HCT116 (cell line): Measurements from ENCODE around the gene ZNF148. TPM values are rescaled to one million over a fixed set of nuclear protein-coding genes. Genes with fewer than 3 reads are reported as not detected.

ENCODE experiments used
- ATAC-seq: fragments of 200-7000 bp; cut with Tn5 transposase; 2 replicates; pipeline ENCODE4 v1.9.1; 2020; ENCODE audit warnings: mild to moderate bottlenecking, moderate library complexity
- BruUV-seq: library from RNA; stranded (reverse); fragments of 400-500 nt; replicated peaks from 2 replicates; lab custom pipeline; 2021; lab: Mats Ljungman, UMichigan
- CTCF ChIA-PET: fragments of 300-600 bp; sonication (Branson Sonifier 250); formaldehyde crosslinking; loops from one replicate; lab custom pipeline; 2021; ENCODE audit warnings: antibody characterized with exemption; lab: Charles Lee
- POLR2A ChIA-PET: fragments of 300-600, 350-600 bp; sonication (Branson Sonifier 250); formaldehyde crosslinking; loops from one replicate; lab custom pipeline; 2021; ENCODE audit warnings: antibody characterized with exemption; lab: Charles Lee
- RAD21 ChIA-PET, 2 experiments: fragments of 300-600 bp; sonication (Branson Sonifier 250); formaldehyde crosslinking; loops; one replicate each; lab custom pipeline; 2023; ENCODE audit warnings: low total read pairs in 2 of 2; ENCODE audit not compliant: uncharacterized antibody in 2 of 2, unreplicated experiment in 2 of 2, low non-redundant PET in 1 of 2; lab: Charles Lee
- DNase-seq: peaks from one replicate; pipeline ENCODE4 v3.0.0-alpha.2; 2010; ENCODE audit warnings: low read depth, low spot score
- H2AFZ ChIP-seq: fragments of 200-600 bp; shearing (Covaris generic), sonication (generic); 2 replicates; pipeline ENCODE4 v1.6.1; 2017; ENCODE audit warnings: low read depth, mixed run types, mixed read lengths, antibody characterized with exemption, low read length; ENCODE audit not compliant: poor library complexity, severe bottlenecking
- H3K27ac ChIP-seq: 2 replicates; pipeline ENCODE4 v1.5.1; 2012; ENCODE audit warnings: low read depth, low read length
- H3K27me3 ChIP-seq: fragments of 200-600 bp; sonication (generic); 2 replicates; pipeline ENCODE4 v1.6.1; 2016; ENCODE audit warnings: mixed run types, low read length, mixed read lengths; ENCODE audit not compliant: insufficient read depth
- H3K36me3 ChIP-seq, 2 experiments: fragments of 200-500 bp in 1 of 2; fragments of 200-600 bp in 1 of 2; sonication (Bioruptor generic) in 1 of 2; sonication (generic) in 1 of 2; 2 replicates each; pipeline versions ENCODE4 v1.5.1 to v1.6.1; 2014 to 2016; ENCODE audit warnings: low read length in 2 of 2, inconsistent platforms in 1 of 2, mixed read lengths in 1 of 2, mixed run types in 1 of 2; ENCODE audit not compliant: insufficient read depth in 2 of 2, control insufficient read depth in 1 of 2
- H3K4me1 ChIP-seq, 2 experiments: fragments of 200-600 bp in 1 of 2; sonication (generic) in 1 of 2; 2 replicates each; pipeline versions ENCODE4 v1.5.1 to v1.6.1; 2012 to 2017; ENCODE audit warnings: low read length in 2 of 2, inconsistent platforms in 1 of 2, mild to moderate bottlenecking in 1 of 2, mixed read lengths in 1 of 2, mixed run types in 1 of 2, moderate library complexity in 1 of 2; ENCODE audit not compliant: insufficient read depth in 2 of 2, control insufficient read depth in 1 of 2
- H3K4me2 ChIP-seq: fragments of 200-600 bp; sonication (generic); 2 replicates; pipeline ENCODE4 v1.6.1; 2017; ENCODE audit warnings: mixed run types, low read length, mixed read lengths
- H3K4me3 ChIP-seq, 2 experiments: fragments of 200-600 bp in 1 of 2; sonication (generic) in 1 of 2; replicated peaks in 1 of 2; 2 replicates each; pipeline ENCODE4 v1.5.1; 2011 to 2016; ENCODE audit warnings: low read length in 2 of 2, control low read depth in 1 of 2, low read depth in 1 of 2, mild to moderate bottlenecking in 1 of 2, mixed read lengths in 1 of 2, mixed run types in 1 of 2
- H3K79me2 ChIP-seq: fragments of 200-600 bp; sonication (generic); 2 replicates; pipeline ENCODE4 v1.6.1; 2017; ENCODE audit warnings: mild to moderate bottlenecking, mixed run types, low read length, moderate library complexity, mixed read lengths; ENCODE audit not compliant: insufficient read depth
- H3K9ac ChIP-seq: fragments of 200-600 bp; sonication (generic); 2 replicates; pipeline ENCODE4 v1.6.1; 2016; ENCODE audit warnings: low read length, mixed read lengths
- H3K9me2 ChIP-seq: fragments of 200-600 bp; sonication (generic), shearing (Covaris generic); 2 replicates; pipeline ENCODE4 v1.6.1; 2017; ENCODE audit warnings: mixed run types, mild to moderate bottlenecking, moderate library complexity; ENCODE audit not compliant: insufficient read depth
- H3K9me3 ChIP-seq, 2 experiments: fragments of 200-500 bp in 1 of 2; fragments of 200-600 bp in 1 of 2; sonication (Bioruptor generic) in 1 of 2; sonication (generic) in 1 of 2; 2 replicates each; pipeline ENCODE4 v1.6.1; 2014 to 2017; ENCODE audit warnings: low read length in 2 of 2, mixed read lengths in 2 of 2, inconsistent platforms in 1 of 2, low read depth in 1 of 2, mild to moderate bottlenecking in 1 of 2, mixed run types in 1 of 2, moderate library complexity in 1 of 2; ENCODE audit not compliant: control insufficient read depth in 1 of 2, insufficient read depth in 1 of 2
- H4K20me1 ChIP-seq: fragments of 200-600 bp; sonication (generic), shearing (Covaris generic); 2 replicates; pipeline ENCODE4 v1.6.1; 2017; ENCODE audit warnings: mixed run types, mild to moderate bottlenecking, moderate library complexity; ENCODE audit not compliant: insufficient read depth
- EZH2phosphoT487 ChIP-seq: fragments of 200-600 bp; IDR thresholded peaks from 2 replicates; pipeline ENCODE4 v1.6.1; 2018; ENCODE audit warnings: antibody characterized with exemption, borderline replicate concordance
- RAD21 ChIP-seq: IDR thresholded peaks from 2 replicates; pipeline ENCODE4 v1.6.1; 2012; ENCODE audit warnings: low read depth, mild to moderate bottlenecking
- REST ChIP-seq: IDR thresholded peaks from 2 replicates; pipeline ENCODE4 v1.6.1; 2012; ENCODE audit warnings: low read depth
- YY1 ChIP-seq: IDR thresholded peaks from 2 replicates; pipeline ENCODE4 v1.6.1; 2011; ENCODE audit warnings: low read length, low read depth, moderate library complexity, mild to moderate bottlenecking; ENCODE audit not compliant: insufficient replicate concordance; ENCODE audit errors: extremely low read depth
- ZBTB33 ChIP-seq: IDR thresholded peaks from 2 replicates; pipeline ENCODE4 v1.6.1; 2011; ENCODE audit warnings: mild to moderate bottlenecking, low read length, moderate library complexity; ENCODE audit not compliant: insufficient replicate concordance; ENCODE audit errors: extremely low read depth
- ZNF274 ChIP-seq: fragments of 200-500 bp; sonication (Bioruptor generic); IDR thresholded peaks from 2 replicates; pipeline ENCODE4 v1.6.1; 2014; ENCODE audit warnings: mild to moderate bottlenecking, low read depth, low read length, inconsistent platforms
- intact Hi-C: fragments of 100-400 bp; cut with micrococcal nuclease; formaldehyde crosslinking; loops from 2 replicates; pipeline ENCODE4 v1.10.0; 2022
- total RNA-seq: library from RNA; stranded (reverse); gene quantifications from one replicate; pipeline ENCODE4 v1.2.1, GENCODE V29; 2021; ENCODE audit not compliant: unreplicated experiment

ZNF148 gene
- total RNA-seq, 1 experiment from 2014 or later: 35.0 TPM

DNA sequence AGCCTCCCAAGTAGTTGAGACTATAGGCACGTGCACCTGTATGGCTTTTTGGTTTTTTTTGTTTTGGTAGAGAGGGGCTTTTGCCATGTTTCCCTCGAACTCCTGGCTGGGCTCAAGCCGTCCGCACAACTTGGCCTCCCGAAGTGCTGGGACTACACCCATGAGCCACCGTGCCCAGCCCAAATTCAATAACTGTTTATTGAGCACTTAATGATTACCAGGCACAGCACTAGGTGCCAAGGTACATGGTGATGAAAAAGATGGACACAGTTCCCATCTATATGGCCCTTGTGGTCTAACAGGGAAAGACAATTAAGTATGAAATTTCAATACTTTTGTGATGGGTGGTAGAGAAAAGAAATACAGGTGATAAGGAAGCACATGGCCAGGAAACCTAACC is 35.8 kb upstream of the ZNF148 start:
- TF ChIP-seq RAD21: no peak
- no peak for TF ChIP-seq EZH2phosphoT487
- TF ChIP-seq ZBTB33: no peak
- no peak for TF ChIP-seq YY1
- TF ChIP-seq ZNF274: no peak
- TF ChIP-seq REST: no peak
- Histone ChIP-seq H3K79me2 (no peaks in the 10 kb centered on the region), H4K20me1 (no peaks in the 10 kb centered on the region), H3K4me1 (no peaks in the 10 kb centered on the region), H3K36me3 (no peaks in the 10 kb centered on the region), H3K9me2 (no peaks in the 10 kb centered on the region), H3K27me3 (no peaks in the 10 kb centered on the region), H3K27ac (no peak overlapping the region), H2AFZ (no peak overlapping the region), H3K4me2 (no peak overlapping the region), H3K9ac (no peak overlapping the region), H3K4me3 (no peak overlapping the region), H3K9me3 (no peaks in the 10 kb centered on the region)
- ChIA-PET RAD21 (no interaction called here), CTCF (no interaction called here), POLR2A (no interaction called here)
- intact Hi-C loops: no loop called here
- no peak for DNase-seq
- BruUV-seq: no TSS peak
- ATAC-seq: 0 out of 2 replicates have a peak, but pooled peaks have one; percentile 22
